Mammary epithelial cell (primary cell): ENCODE data around the gene PDE9A.

Experiments used
- EZH2 ChIP-seq: IDR thresholded peaks from 2 replicates; pipeline ENCODE4 v1.6.1; 2012; ENCODE audit warnings: low read length, inconsistent platforms, borderline replicate concordance
- TF ChIP-seq, protein P1 (sequence below), 2 donors: IDR thresholded peaks in 1 of 2; conservative IDR thresholded peaks in 1 of 2; 2 replicates each; pipeline ENCODE4 v1.5.1; 2011 to 2012; ENCODE audit warnings: inconsistent platforms in 2 of 2, low read length in 2 of 2, mild to moderate bottlenecking in 2 of 2, control low read depth in 1 of 2, low read depth in 1 of 2; ENCODE audit not compliant: insufficient read depth in 1 of 2; ENCODE audit errors: extremely low read depth in 1 of 2

DNA sequence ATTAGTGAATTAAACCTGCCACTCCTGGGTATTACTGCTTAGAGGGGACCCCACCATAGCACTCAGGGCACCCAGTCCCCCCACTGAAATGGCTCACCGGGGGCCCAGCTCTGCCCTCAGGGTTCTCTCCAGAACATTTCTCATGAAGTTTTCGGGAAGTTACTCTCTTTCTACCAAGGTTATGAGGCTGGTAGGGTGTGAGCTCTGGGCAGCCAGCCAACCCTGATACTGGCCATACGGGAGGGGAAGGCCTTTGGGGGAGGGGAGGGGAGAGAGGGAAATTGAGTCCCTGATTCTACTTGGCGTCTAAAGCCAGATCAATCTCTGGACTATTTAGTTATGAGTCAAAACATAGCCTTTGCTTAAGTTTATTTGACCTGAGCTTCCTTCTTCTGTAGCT, 12.9 kb upstream of the PDE9A start:
- TF ChIP-seq, protein P1, sequence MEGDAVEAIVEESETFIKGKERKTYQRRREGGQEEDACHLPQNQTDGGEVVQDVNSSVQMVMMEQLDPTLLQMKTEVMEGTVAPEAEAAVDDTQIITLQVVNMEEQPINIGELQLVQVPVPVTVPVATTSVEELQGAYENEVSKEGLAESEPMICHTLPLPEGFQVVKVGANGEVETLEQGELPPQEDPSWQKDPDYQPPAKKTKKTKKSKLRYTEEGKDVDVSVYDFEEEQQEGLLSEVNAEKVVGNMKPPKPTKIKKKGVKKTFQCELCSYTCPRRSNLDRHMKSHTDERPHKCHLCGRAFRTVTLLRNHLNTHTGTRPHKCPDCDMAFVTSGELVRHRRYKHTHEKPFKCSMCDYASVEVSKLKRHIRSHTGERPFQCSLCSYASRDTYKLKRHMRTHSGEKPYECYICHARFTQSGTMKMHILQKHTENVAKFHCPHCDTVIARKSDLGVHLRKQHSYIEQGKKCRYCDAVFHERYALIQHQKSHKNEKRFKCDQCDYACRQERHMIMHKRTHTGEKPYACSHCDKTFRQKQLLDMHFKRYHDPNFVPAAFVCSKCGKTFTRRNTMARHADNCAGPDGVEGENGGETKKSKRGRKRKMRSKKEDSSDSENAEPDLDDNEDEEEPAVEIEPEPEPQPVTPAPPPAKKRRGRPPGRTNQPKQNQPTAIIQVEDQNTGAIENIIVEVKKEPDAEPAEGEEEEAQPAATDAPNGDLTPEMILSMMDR (conservative IDR thresholded peaks at IDR 0.05 in 1 of 2, IDR thresholded peaks at IDR 0.05 in 1 of 2; ENCODE audit: extremely low read depth in 1 of 2, insufficient read depth in 1 of 2, low read depth in 1 of 2, low read length in 2 of 2) = no peak
- no peak for TF ChIP-seq EZH2
